Daoy (cell line): ENCODE measurements around the gene NCKAP1. TPM values are rescaled to one million over a fixed set of nuclear protein-coding genes. Genes with fewer than 3 reads are reported as not detected.

Experiments used
- DNase-seq: peaks from one replicate; pipeline ENCODE4 v3.0.0-alpha.2; 2015; ENCODE audit warnings: low read depth
- total RNA-seq: library from RNA; depleted of rRNA; stranded (reverse); fragments of >200 nt; shearing (Covaris generic); gene quantifications from 2 replicates; pipeline ENCODE4 v1.2.3, GENCODE V29; 2014

NCKAP1 gene
- total RNA-seq, 1 experiment from 2014 or later, result 76.1 TPM

- peak; percentile 76 for DNase-seq
Measured at GRCh38 chr2:182949572-182950189, 88.6 kb downstream of the NCKAP1 start.

GRCh38 chr2:182949052-182949451 lies 89.2 kb downstream of the NCKAP1 start:
- no peak for DNase-seq

- peak; percentile 21 for DNase-seq
Measured at GRCh38 chr2:182946958-182947369, 91.3 kb downstream of the NCKAP1 start.

- DNase-seq, result no peak
Measured at GRCh38 chr2:182943339-182943738, 94.9 kb downstream of the NCKAP1 start.

- DNase-seq, result no peak
Measured at GRCh38 chr2:182942756-182943155, 95.5 kb downstream of the NCKAP1 start.

- DNase-seq, result no peak
Measured at GRCh38 chr2:182941919-182942318, 96.3 kb downstream of the NCKAP1 start.

- DNase-seq, result no peak
Measured at GRCh38 chr2:182941121-182941722, 97.0 kb downstream of the NCKAP1 start.

- DNase-seq, result no peak
Measured at GRCh38 chr2:182937870-182938269, 100.4 kb downstream of the NCKAP1 start.

GRCh38 chr2:182933629-182934028 lies 104.6 kb downstream of the NCKAP1 start:
- no peak for DNase-seq

- no peak for DNase-seq
Measured at GRCh38 chr2:182929972-182930371, 108.3 kb downstream of the NCKAP1 start.

GRCh38 chr2:182924306-182924705 lies 114.0 kb downstream of the NCKAP1 start:
- no peak for DNase-seq

- no peak for DNase-seq
Measured at GRCh38 chr2:182921234-182921633, 117.0 kb downstream of the NCKAP1 start.

GRCh38 chr2:182920631-182921056 lies 117.6 kb downstream of the NCKAP1 start:
- no peak for DNase-seq

- no peak for DNase-seq
Measured at GRCh38 chr2:182920089-182920488, 118.2 kb downstream of the NCKAP1 start.

- DNase-seq, result no peak
Measured at GRCh38 chr2:182918961-182919652, 119.2 kb downstream of the NCKAP1 start.

GRCh38 chr2:182917924-182918323 lies 120.3 kb downstream of the NCKAP1 start:
- no peak for DNase-seq

GRCh38 chr2:182916417-182916816 lies 121.8 kb downstream of the NCKAP1 start:
- DNase-seq, result no peak

- peak; percentile 66 for DNase-seq
Measured at GRCh38 chr2:182915369-182916326, 122.6 kb downstream of the NCKAP1 start.

- no peak for DNase-seq
Measured at GRCh38 chr2:182914852-182915251, 123.4 kb downstream of the NCKAP1 start.

- DNase-seq, result no peak
Measured at GRCh38 chr2:182913064-182913463, 125.2 kb downstream of the NCKAP1 start.

GRCh38 chr2:182912518-182912915 lies 125.7 kb downstream of the NCKAP1 start:
- no peak for DNase-seq
